K562 (cell line): ENCODE measurements around the gene CYP24A1. TPM values are rescaled to one million over a fixed set of nuclear protein-coding genes. Genes with fewer than 3 reads are reported as not detected.
A peak's percentile ranks its signal among the peaks of the same experiment; 100 is the strongest.

Source experiments
- DACH1 ChIP-seq: fragments of 450-650 bp; IDR thresholded peaks from 2 replicates; pipeline ENCODE4 v1.6.1; 2018; ENCODE audit not compliant: partially characterized antibody
- EGR1 ChIP-seq: fragments of 450-650 bp; conservative IDR thresholded peaks from 2 replicates; pipeline ENCODE4 v1.6.1; 2017; ENCODE audit warnings: mild to moderate bottlenecking
- ELF2 ChIP-seq: fragments of 250-450 bp; sonication (Bioruptor Pico); IDR thresholded peaks from 2 replicates; pipeline ENCODE4 v1.5.0; 2021; ENCODE audit warnings: mild to moderate bottlenecking
- EWSR1 ChIP-seq: fragments of 450-650 bp; IDR thresholded peaks from 2 replicates; pipeline ENCODE4 v1.6.1; 2018; ENCODE audit warnings: borderline replicate concordance, mild to moderate bottlenecking, low read depth, moderate library complexity; ENCODE audit not compliant: partially characterized antibody
- FOS ChIP-seq: IDR thresholded peaks from 3 replicates; pipeline ENCODE4 v1.6.1; 2011; ENCODE audit not compliant: insufficient read length; ENCODE audit errors: extremely low read depth
- LCOR ChIP-seq: sonication (generic); formaldehyde crosslinking; IDR thresholded peaks from 2 replicates; pipeline ENCODE4 v1.8.0; 2022; ENCODE audit warnings: mild to moderate bottlenecking, missing genetic modification reagents
- NFYB ChIP-seq: IDR thresholded peaks from 2 replicates; pipeline ENCODE4 v1.6.1; 2011; ENCODE audit warnings: mild to moderate bottlenecking, moderate library complexity; ENCODE audit not compliant: insufficient read length; ENCODE audit errors: extremely low read depth
- SIN3B ChIP-seq: fragments of 450-650 bp; IDR thresholded peaks from 2 replicates; pipeline ENCODE4 v1.6.1; 2017; ENCODE audit warnings: low read depth, mild to moderate bottlenecking, moderate library complexity
- THRAP3 ChIP-seq: fragments of 450-650 bp; IDR thresholded peaks from 2 replicates; pipeline ENCODE4 v1.6.1; 2016; ENCODE audit warnings: mild to moderate bottlenecking, inconsistent platforms, borderline replicate concordance
- ZC3H11A ChIP-seq: IDR thresholded peaks from 2 replicates; pipeline ENCODE4 v1.6.1; 2012; ENCODE audit warnings: low read depth, low read length, improper control_type of control experiment
- polyA plus RNA-seq, 8 experiments: library from polyadenylated mRNA; depleted of rRNA in 4 of 8; stranded (reverse) in 5 of 8; unstranded in 3 of 8; fragments of >200 nt; fragmentation: Nextera tagmentation in 2 of 8; fragmentation: Illumina TruSeq in 1 of 8; extraction: Ambion mirVana in 2 of 8; extraction: Trizol in 1 of 8; gene quantifications; 2 replicates each; pipeline versions ENCODE4 v1.2.1 to v1.2.3, GENCODE V29; 2011 to 2014; ENCODE audit warnings: inconsistent platforms in 1 of 8, missing spikeins in 1 of 8
- total RNA-seq, 7 experiments: library from RNA; depleted of rRNA in 6 of 7; stranded (reverse); fragments of >200 nt in 6 of 7; fragmentation: Illumina TruSeq in 2 of 7; extraction: Trizol in 2 of 7; gene quantifications; 2 replicates each; pipeline versions ENCODE4 v1.2.1 to v1.2.3, GENCODE V29; 2011 to 2021; ENCODE audit warnings: low replicate concordance in 1 of 7
- TF ChIP-seq, protein P1 (sequence below): fragments of 450-650 bp; IDR thresholded peaks from 2 replicates; pipeline ENCODE4 v1.6.1; 2016; ENCODE audit warnings: mild to moderate bottlenecking
- TF ChIP-seq, protein P2 (sequence below): fragments of 450-650 bp; IDR thresholded peaks from 2 replicates; pipeline ENCODE4 v1.6.1; 2018; ENCODE audit not compliant: partially characterized antibody
- TF ChIP-seq, protein P3 (sequence below), 2 experiments: fragments of 450-650 bp in 1 of 2; IDR thresholded peaks; 2 replicates each; pipeline ENCODE4 v1.6.1; 2011 to 2017; ENCODE audit warnings: low read depth in 2 of 2, antibody characterized with exemption in 1 of 2, borderline replicate concordance in 1 of 2, low read length in 1 of 2, mild to moderate bottlenecking in 1 of 2, mixed read lengths in 1 of 2; ENCODE audit not compliant: control insufficient read depth in 1 of 2
- TF ChIP-seq, protein P4 (sequence below): fragments of 250-450 bp; sonication (Bioruptor Pico); IDR thresholded peaks from 2 replicates; pipeline ENCODE4 v1.4.0; 2020; ENCODE audit warnings: mild to moderate bottlenecking, moderate library complexity

CYP24A1 gene
- total and polyA plus RNA-seq, 9 of the 15 experiments (the other 6 are each of a cell fraction or from before 2014, with no cell fraction given), result 0.04 TPM; not detected in 8

DNA sequence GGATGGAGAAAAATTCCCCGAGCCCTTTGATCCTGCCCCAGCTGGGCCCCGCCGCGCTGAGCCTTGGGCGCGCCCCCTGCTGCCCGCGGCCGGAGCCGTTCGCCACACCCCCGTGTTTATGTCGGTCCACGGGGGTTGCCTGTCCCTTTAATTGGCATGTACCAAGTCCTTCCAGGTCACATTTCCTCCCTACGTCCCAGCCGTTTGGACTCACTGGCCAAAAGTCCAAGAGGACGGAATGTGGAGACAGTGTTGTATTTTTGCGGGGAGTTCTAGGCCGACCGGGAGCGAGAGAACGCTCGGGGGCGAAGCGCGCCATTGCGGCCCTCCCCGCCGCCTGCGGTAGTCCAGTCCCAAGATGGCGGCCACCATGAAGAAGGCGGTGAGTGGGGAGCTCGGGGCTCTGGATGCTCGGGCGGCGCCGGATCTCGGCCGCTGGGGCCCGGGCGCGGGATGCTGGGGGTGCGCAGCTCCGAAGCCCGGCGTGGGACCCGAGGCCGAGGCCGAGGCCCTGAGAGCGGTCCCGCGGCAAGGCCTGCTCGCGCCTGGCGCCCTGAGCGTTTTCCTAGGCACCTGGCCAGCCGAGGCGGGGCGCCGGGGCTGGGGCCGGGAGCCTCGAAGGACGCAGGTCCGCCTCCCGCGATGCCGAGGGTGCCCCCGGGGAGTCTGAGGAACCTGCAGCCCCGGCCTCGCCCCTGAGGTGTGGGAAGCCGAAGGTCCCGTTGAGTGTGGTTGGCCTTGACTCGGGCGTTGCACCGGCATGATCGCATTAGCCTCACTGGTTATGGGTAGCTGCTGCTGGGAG lies 34.2 kb upstream of the CYP24A1 start, which contains the start of gene PFDN4 (continued):
- TF ChIP-seq, protein P1, sequence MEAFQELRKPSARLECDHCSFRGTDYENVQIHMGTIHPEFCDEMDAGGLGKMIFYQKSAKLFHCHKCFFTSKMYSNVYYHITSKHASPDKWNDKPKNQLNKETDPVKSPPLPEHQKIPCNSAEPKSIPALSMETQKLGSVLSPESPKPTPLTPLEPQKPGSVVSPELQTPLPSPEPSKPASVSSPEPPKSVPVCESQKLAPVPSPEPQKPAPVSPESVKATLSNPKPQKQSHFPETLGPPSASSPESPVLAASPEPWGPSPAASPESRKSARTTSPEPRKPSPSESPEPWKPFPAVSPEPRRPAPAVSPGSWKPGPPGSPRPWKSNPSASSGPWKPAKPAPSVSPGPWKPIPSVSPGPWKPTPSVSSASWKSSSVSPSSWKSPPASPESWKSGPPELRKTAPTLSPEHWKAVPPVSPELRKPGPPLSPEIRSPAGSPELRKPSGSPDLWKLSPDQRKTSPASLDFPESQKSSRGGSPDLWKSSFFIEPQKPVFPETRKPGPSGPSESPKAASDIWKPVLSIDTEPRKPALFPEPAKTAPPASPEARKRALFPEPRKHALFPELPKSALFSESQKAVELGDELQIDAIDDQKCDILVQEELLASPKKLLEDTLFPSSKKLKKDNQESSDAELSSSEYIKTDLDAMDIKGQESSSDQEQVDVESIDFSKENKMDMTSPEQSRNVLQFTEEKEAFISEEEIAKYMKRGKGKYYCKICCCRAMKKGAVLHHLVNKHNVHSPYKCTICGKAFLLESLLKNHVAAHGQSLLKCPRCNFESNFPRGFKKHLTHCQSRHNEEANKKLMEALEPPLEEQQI, result peak; percentile 38; the same call in 1 of the 2 replicates
- TF ChIP-seq LCOR (CRISPR knock-in tag) (peak; percentile 34; the same call in 1 of the 2 replicates), EWSR1 (peak; percentile 60), EGR1 (peak; percentile 82), SIN3B (peak; percentile 81), THRAP3 (no peak), ELF2 (CRISPR knock-in tag) (no peak), FOS (no peak), ZC3H11A (no peak), NFYB (no peak), DACH1 (peak; percentile 85)
- TF ChIP-seq, protein P2, sequence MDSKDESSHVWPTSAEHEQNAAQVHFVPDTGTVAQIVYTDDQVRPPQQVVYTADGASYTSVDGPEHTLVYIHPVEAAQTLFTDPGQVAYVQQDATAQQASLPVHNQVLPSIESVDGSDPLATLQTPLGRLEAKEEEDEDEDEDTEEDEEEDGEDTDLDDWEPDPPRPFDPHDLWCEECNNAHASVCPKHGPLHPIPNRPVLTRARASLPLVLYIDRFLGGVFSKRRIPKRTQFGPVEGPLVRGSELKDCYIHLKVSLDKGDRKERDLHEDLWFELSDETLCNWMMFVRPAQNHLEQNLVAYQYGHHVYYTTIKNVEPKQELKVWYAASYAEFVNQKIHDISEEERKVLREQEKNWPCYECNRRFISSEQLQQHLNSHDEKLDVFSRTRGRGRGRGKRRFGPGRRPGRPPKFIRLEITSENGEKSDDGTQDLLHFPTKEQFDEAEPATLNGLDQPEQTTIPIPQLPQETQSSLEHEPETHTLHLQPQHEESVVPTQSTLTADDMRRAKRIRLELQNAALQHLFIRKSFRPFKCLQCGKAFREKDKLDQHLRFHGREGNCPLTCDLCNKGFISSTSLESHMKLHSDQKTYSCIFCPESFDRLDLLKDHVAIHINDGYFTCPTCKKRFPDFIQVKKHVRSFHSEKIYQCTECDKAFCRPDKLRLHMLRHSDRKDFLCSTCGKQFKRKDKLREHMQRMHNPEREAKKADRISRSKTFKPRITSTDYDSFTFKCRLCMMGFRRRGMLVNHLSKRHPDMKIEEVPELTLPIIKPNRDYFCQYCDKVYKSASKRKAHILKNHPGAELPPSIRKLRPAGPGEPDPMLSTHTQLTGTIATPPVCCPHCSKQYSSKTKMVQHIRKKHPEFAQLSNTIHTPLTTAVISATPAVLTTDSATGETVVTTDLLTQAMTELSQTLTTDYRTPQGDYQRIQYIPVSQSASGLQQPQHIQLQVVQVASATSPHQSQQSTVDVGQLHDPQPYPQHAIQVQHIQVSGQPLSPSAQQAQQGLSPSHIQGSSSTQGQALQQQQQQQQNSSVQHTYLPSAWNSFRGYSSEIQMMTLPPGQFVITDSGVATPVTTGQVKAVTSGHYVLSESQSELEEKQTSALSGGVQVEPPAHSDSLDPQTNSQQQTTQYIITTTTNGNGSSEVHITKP, result peak; percentile 100
- TF ChIP-seq, protein P3, sequence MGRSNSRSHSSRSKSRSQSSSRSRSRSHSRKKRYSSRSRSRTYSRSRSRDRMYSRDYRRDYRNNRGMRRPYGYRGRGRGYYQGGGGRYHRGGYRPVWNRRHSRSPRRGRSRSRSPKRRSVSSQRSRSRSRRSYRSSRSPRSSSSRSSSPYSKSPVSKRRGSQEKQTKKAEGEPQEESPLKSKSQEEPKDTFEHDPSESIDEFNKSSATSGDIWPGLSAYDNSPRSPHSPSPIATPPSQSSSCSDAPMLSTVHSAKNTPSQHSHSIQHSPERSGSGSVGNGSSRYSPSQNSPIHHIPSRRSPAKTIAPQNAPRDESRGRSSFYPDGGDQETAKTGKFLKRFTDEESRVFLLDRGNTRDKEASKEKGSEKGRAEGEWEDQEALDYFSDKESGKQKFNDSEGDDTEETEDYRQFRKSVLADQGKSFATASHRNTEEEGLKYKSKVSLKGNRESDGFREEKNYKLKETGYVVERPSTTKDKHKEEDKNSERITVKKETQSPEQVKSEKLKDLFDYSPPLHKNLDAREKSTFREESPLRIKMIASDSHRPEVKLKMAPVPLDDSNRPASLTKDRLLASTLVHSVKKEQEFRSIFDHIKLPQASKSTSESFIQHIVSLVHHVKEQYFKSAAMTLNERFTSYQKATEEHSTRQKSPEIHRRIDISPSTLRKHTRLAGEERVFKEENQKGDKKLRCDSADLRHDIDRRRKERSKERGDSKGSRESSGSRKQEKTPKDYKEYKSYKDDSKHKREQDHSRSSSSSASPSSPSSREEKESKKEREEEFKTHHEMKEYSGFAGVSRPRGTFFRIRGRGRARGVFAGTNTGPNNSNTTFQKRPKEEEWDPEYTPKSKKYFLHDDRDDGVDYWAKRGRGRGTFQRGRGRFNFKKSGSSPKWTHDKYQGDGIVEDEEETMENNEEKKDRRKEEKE (IDR thresholded peaks at IDR 0.05; ENCODE audit: borderline replicate concordance in 1 of 2, control insufficient read depth in 1 of 2, low read depth in 2 of 2, low read length in 1 of 2), result peak in 1 of 2 experiments; percentile 97; a peak in 2 of 4 replicates
- TF ChIP-seq, protein P4, sequence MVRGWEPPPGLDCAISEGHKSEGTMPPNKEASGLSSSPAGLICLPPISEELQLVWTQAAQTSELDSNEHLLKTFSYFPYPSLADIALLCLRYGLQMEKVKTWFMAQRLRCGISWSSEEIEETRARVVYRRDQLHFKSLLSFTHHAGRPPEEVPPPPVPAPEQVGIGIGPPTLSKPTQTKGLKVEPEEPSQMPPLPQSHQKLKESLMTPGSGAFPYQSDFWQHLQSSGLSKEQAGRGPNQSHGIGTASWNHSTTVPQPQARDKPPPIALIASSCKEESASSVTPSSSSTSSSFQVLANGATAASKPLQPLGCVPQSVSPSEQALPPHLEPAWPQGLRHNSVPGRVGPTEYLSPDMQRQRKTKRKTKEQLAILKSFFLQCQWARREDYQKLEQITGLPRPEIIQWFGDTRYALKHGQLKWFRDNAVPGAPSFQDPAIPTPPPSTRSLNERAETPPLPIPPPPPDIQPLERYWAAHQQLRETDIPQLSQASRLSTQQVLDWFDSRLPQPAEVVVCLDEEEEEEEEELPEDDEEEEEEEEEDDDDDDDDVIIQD (CRISPR knock-in tag), result no peak
